ENCODE measurements around the gene PRDM16. TPM values are rescaled to one million over a fixed set of nuclear protein-coding genes. Genes with fewer than 3 reads are reported as not detected.

The PRDM16 gene
- total RNA-seq, 4 donors from 2014 or later, result 0.26 to 7.7 (median 0.35) TPM; not detected in 1

GRCh38 chr1:3441880-3442279 is 372.9 kb downstream of the PRDM16 start:
- H3K36me3 ChIP-seq, result no peaks in the 10 kb centered on the region
- no peaks in the 10 kb centered on the region for H3K27me3 ChIP-seq
- no peaks in the 10 kb centered on the region for H3K4me1 ChIP-seq
- intact Hi-C loops (cut with DNase I; ENCODE audit: low total_unique reads), result no loop called here
- no peak overlapping the region for H3K4me3 ChIP-seq
- H3K9me3 ChIP-seq, result no peaks in the 10 kb centered on the region
- DNase-seq, result no peak
- TF ChIP-seq POLR2A (IDR thresholded peaks at IDR 0.05), result no peak
- TF ChIP-seq, protein P1, sequence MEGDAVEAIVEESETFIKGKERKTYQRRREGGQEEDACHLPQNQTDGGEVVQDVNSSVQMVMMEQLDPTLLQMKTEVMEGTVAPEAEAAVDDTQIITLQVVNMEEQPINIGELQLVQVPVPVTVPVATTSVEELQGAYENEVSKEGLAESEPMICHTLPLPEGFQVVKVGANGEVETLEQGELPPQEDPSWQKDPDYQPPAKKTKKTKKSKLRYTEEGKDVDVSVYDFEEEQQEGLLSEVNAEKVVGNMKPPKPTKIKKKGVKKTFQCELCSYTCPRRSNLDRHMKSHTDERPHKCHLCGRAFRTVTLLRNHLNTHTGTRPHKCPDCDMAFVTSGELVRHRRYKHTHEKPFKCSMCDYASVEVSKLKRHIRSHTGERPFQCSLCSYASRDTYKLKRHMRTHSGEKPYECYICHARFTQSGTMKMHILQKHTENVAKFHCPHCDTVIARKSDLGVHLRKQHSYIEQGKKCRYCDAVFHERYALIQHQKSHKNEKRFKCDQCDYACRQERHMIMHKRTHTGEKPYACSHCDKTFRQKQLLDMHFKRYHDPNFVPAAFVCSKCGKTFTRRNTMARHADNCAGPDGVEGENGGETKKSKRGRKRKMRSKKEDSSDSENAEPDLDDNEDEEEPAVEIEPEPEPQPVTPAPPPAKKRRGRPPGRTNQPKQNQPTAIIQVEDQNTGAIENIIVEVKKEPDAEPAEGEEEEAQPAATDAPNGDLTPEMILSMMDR (IDR thresholded peaks at IDR 0.05), result no peak
- no peak overlapping the region for H3K27ac ChIP-seq

GRCh38 chr1:3442331-3442730 is 373.3 kb downstream of the PRDM16 start:
- Histone ChIP-seq H3K4me1 (no peaks in the 10 kb centered on the region), H3K9me3 (no peaks in the 10 kb centered on the region), H3K4me3 (no peak overlapping the region), H3K27ac (no peak overlapping the region), H3K36me3 (no peaks in the 10 kb centered on the region), H3K27me3 (no peaks in the 10 kb centered on the region)
- intact Hi-C loops (cut with DNase I; ENCODE audit: low total_unique reads), result no loop called here
- TF ChIP-seq, protein P1 (IDR thresholded peaks at IDR 0.05), result no peak
- no peak for TF ChIP-seq POLR2A (IDR thresholded peaks at IDR 0.05)
- no peak for DNase-seq

GRCh38 chr1:3442901-3443300 is 373.9 kb downstream of the PRDM16 start:
- no peaks in the 10 kb centered on the region for H3K27me3 ChIP-seq
- H3K4me3 ChIP-seq, result no peak overlapping the region
- H3K4me1 ChIP-seq, result no peaks in the 10 kb centered on the region
- intact Hi-C loops (cut with DNase I; ENCODE audit: low total_unique reads), result no loop called here
- TF ChIP-seq POLR2A (IDR thresholded peaks at IDR 0.05), result no peak
- TF ChIP-seq, protein P1 (IDR thresholded peaks at IDR 0.05), result no peak
- H3K36me3 ChIP-seq, result no peaks in the 10 kb centered on the region
- H3K9me3 ChIP-seq, result peaks cover 0 to 2% of the 10 kb centered on the region in 2 donors
- no peak for DNase-seq
- no peak overlapping the region for H3K27ac ChIP-seq

- TF ChIP-seq, protein P1 (IDR thresholded peaks at IDR 0.05), result no peak
- no peak for TF ChIP-seq POLR2A (IDR thresholded peaks at IDR 0.05)
- DNase-seq, result no peak
- no peaks in the 10 kb centered on the region for H3K4me1 ChIP-seq
- no peak overlapping the region for H3K4me3 ChIP-seq
- intact Hi-C loops (cut with DNase I; ENCODE audit: low total_unique reads), result no loop called here
- no peak overlapping the region for H3K27ac ChIP-seq
- H3K27me3 ChIP-seq, result no peaks in the 10 kb centered on the region
- no peaks in the 10 kb centered on the region for H3K36me3 ChIP-seq
- H3K9me3 ChIP-seq, result peaks cover 0 to 3% of the 10 kb centered on the region in 2 donors
These were observed 374.8 kb downstream of the PRDM16 start for GRCh38 chr1:3443807-3444206.

DNA sequence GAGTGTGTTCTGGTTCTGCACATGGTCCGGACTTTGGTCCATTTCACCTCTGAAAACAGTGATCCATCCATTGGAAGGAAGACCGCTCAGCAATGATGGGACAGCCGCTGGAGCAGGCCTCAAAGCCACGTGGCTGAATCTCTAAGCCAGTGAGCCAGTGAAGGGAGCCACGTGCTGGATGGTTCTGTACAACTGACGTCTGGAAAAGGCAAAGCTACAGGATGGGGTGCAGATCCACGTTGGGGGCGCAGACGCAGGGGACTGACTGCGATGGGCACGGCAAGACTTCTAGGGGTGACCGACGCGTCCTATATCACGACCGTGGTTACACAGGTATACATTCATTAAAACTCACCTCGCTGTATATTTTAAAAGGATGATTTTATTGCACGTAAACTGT is 375.3 kb downstream of the PRDM16 start:
- no peak for TF ChIP-seq POLR2A (IDR thresholded peaks at IDR 0.05)
- TF ChIP-seq, protein P1 (IDR thresholded peaks at IDR 0.05), result no peak
- H3K9me3 ChIP-seq, result peaks cover 0 to 3% of the 10 kb centered on the region in 2 donors
- H3K4me3 ChIP-seq, result no peak overlapping the region
- no peaks in the 10 kb centered on the region for H3K36me3 ChIP-seq
- intact Hi-C loops (cut with DNase I; ENCODE audit: low total_unique reads), result no loop called here
- no peaks in the 10 kb centered on the region for H3K27me3 ChIP-seq
- no peak overlapping the region for H3K27ac ChIP-seq
- no peak for DNase-seq
- no peaks in the 10 kb centered on the region for H3K4me1 ChIP-seq

Measured in uterus (tissue), 4 donors.